ENCODE data around the gene NUAK2.

NUAK2 gene

GRCh38 chr1:205294175-205294917 lies 27.2 kb downstream of the NUAK2 start (continued):
- TF ChIP-seq ZNF10 (tag by site-specific recombination; IDR thresholded peaks at IDR 0.05) (no peak), PRDM6 (tag by site-specific recombination; IDR thresholded peaks at IDR 0.05) (peak; percentile 70; the same call in 1 of the 2 replicates), FEZF1 (tag by site-specific recombination; IDR thresholded peaks at IDR 0.05) (peak; percentile 19; the same call in 1 of the 2 replicates), ZNF391 (tag by site-specific recombination; IDR thresholded peaks at IDR 0.05; ENCODE audit: borderline replicate concordance, low read depth) (no peak), ZNF555 (tag by site-specific recombination; conservative IDR thresholded peaks at IDR 0.05) (no peak), KLF17 (tag by site-specific recombination; IDR thresholded peaks at IDR 0.05) (peak; percentile 63; the same call in 1 of the 2 replicates), ZNF324 (tag by site-specific recombination; IDR thresholded peaks at IDR 0.05) (no peak), KLF8 (tag by site-specific recombination; IDR thresholded peaks at IDR 0.05) (peak; percentile 68; the same call in 1 of the 2 replicates), IKZF3 (tag by site-specific recombination; IDR thresholded peaks at IDR 0.05) (peak; percentile 46; the same call in 1 of the 2 replicates), SCRT2 (tag by site-specific recombination; IDR thresholded peaks at IDR 0.05) (no peak), ZNF777 (tag by site-specific recombination; IDR thresholded peaks at IDR 0.05; ENCODE audit: borderline replicate concordance) (no peak), TRIM28 (IDR thresholded peaks at IDR 0.05; ENCODE audit: borderline replicate concordance, low read length) (peak; percentile 49; the same call in 1 of the 2 replicates), ZNF571 (tag by site-specific recombination; IDR thresholded peaks at IDR 0.05) (no peak), ZNF366 (tag by site-specific recombination; conservative IDR thresholded peaks at IDR 0.05) (peak; percentile 73; the same call in 1 of the 2 replicates), GLI2 (tag by site-specific recombination; IDR thresholded peaks at IDR 0.05; ENCODE audit: borderline replicate concordance, low read depth) (no peak), BCL11A (tag by site-specific recombination; IDR thresholded peaks at IDR 0.05; ENCODE audit: low read depth) (peak; percentile 86; the same call in 1 of the 2 replicates), ZFP69B (tag by site-specific recombination; IDR thresholded peaks at IDR 0.05) (peak; percentile 22; the same call in 1 of the 2 replicates), ZNF433 (tag by site-specific recombination; IDR thresholded peaks at IDR 0.05; ENCODE audit: low read depth) (no peak), ZNF2 (tag by site-specific recombination; IDR thresholded peaks at IDR 0.05) (no peak), ZNF157 (tag by site-specific recombination; IDR thresholded peaks at IDR 0.05) (no peak), ZNF148 (tag by site-specific recombination; IDR thresholded peaks at IDR 0.05; ENCODE audit: borderline replicate concordance) (no peak), ZNF549 (tag by site-specific recombination; IDR thresholded peaks at IDR 0.05) (no peak), ZBTB17 (tag by site-specific recombination; IDR thresholded peaks at IDR 0.05) (peak; percentile 48; the same call in 1 of the 2 replicates), GLIS1 (tag by site-specific recombination; IDR thresholded peaks at IDR 0.05) (no peak)
- TF ChIP-seq, protein P1, sequence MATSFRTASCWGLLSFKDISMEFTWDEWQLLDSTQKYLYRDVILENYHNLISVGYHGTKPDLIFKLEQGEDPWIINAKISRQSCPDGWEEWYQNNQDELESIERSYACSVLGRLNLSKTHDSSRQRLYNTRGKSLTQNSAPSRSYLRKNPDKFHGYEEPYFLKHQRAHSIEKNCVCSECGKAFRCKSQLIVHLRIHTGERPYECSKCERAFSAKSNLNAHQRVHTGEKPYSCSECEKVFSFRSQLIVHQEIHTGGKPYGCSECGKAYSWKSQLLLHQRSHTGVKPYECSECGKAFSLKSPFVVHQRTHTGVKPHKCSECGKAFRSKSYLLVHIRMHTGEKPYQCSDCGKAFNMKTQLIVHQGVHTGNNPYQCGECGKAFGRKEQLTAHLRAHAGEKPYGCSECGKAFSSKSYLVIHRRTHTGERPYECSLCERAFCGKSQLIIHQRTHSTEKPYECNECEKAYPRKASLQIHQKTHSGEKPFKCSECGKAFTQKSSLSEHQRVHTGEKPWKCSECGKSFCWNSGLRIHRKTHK (tag by site-specific recombination; IDR thresholded peaks at IDR 0.05): no peak
- TF ChIP-seq, protein P2, sequence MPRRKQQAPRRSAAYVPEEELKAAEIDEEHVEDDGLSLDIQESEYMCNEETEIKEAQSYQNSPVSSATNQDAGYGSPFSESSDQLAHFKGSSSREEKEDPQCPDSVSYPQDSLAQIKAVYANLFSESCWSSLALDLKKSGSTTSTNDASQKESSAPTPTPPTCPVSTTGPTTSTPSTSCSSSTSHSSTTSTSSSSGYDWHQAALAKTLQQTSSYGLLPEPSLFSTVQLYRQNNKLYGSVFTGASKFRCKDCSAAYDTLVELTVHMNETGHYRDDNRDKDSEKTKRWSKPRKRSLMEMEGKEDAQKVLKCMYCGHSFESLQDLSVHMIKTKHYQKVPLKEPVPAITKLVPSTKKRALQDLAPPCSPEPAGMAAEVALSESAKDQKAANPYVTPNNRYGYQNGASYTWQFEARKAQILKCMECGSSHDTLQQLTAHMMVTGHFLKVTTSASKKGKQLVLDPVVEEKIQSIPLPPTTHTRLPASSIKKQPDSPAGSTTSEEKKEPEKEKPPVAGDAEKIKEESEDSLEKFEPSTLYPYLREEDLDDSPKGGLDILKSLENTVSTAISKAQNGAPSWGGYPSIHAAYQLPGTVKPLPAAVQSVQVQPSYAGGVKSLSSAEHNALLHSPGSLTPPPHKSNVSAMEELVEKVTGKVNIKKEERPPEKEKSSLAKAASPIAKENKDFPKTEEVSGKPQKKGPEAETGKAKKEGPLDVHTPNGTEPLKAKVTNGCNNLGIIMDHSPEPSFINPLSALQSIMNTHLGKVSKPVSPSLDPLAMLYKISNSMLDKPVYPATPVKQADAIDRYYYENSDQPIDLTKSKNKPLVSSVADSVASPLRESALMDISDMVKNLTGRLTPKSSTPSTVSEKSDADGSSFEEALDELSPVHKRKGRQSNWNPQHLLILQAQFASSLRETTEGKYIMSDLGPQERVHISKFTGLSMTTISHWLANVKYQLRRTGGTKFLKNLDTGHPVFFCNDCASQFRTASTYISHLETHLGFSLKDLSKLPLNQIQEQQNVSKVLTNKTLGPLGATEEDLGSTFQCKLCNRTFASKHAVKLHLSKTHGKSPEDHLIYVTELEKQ (tag by site-specific recombination; IDR thresholded peaks at IDR 0.05; ENCODE audit: borderline replicate concordance): 0 out of 2 replicates have a peak, but pooled peaks have one; percentile 42
- TF ChIP-seq, protein P3, sequence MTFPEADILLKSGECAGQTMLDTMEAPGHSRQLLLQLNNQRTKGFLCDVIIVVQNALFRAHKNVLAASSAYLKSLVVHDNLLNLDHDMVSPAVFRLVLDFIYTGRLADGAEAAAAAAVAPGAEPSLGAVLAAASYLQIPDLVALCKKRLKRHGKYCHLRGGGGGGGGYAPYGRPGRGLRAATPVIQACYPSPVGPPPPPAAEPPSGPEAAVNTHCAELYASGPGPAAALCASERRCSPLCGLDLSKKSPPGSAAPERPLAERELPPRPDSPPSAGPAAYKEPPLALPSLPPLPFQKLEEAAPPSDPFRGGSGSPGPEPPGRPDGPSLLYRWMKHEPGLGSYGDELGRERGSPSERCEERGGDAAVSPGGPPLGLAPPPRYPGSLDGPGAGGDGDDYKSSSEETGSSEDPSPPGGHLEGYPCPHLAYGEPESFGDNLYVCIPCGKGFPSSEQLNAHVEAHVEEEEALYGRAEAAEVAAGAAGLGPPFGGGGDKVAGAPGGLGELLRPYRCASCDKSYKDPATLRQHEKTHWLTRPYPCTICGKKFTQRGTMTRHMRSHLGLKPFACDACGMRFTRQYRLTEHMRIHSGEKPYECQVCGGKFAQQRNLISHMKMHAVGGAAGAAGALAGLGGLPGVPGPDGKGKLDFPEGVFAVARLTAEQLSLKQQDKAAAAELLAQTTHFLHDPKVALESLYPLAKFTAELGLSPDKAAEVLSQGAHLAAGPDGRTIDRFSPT (tag by site-specific recombination; IDR thresholded peaks at IDR 0.05): peak; percentile 88
